ENCODE measurements around the gene CREB3L1. TPM values are rescaled to one million over a fixed set of nuclear protein-coding genes. Genes with fewer than 3 reads are reported as not detected.

The CREB3L1 gene
- total RNA-seq, 1 donor from 2014 or later: 0.43 TPM

GRCh38 chr11:46363031-46363407 is 85.6 kb downstream of the CREB3L1 start:
- no peak for TF ChIP-seq EZH2 (IDR thresholded peaks at IDR 0.05)
- TF ChIP-seq CTCF (IDR thresholded peaks at IDR 0.05): no peak
- TF ChIP-seq EZH2phosphoT487 (IDR thresholded peaks at IDR 0.05): no peak
- peaks cover 34% of the 10 kb centered on the region for H3K4me1 ChIP-seq
- H3K4me3 ChIP-seq: no peak overlapping the region
- peaks cover 45% of the 10 kb centered on the region for H3K79me2 ChIP-seq (ENCODE audit: low read depth)
- no peak for DNase-seq (ENCODE audit: low spot score)
- no peaks in the 10 kb centered on the region for H3K9me3 Mint-ChIP-seq
- no peak overlapping the region for H2AFZ ChIP-seq (replicated peaks)
- no peak overlapping the region for H3K27ac ChIP-seq
- H3K27ac Mint-ChIP-seq: peak overlapping the region; percentile 92
- no peak overlapping the region for H3K9ac ChIP-seq
- no peaks in the 10 kb centered on the region for H3K27me3 ChIP-seq
- no peak overlapping the region for H3K4me2 ChIP-seq
- H3F3A ChIP-seq (ENCODE audit: low read depth): peaks cover 4% of the 10 kb centered on the region
- no peaks in the 10 kb centered on the region for H3K36me3 Mint-ChIP-seq
- no peaks in the 10 kb centered on the region for H3K36me3 ChIP-seq
- H3K4me3 Mint-ChIP-seq: peak overlapping the region; percentile 73
- H3K27me3 Mint-ChIP-seq (ENCODE audit: insufficient read depth, low read depth): peaks cover 5% of the 10 kb centered on the region
- H4K20me1 ChIP-seq (ENCODE audit: low read depth): peaks cover 63% of the 10 kb centered on the region
- H3K4me1 Mint-ChIP-seq: peaks cover 38% of the 10 kb centered on the region
- H3K9me3 ChIP-seq (ENCODE audit: low read depth): no peaks in the 10 kb centered on the region

DNA sequence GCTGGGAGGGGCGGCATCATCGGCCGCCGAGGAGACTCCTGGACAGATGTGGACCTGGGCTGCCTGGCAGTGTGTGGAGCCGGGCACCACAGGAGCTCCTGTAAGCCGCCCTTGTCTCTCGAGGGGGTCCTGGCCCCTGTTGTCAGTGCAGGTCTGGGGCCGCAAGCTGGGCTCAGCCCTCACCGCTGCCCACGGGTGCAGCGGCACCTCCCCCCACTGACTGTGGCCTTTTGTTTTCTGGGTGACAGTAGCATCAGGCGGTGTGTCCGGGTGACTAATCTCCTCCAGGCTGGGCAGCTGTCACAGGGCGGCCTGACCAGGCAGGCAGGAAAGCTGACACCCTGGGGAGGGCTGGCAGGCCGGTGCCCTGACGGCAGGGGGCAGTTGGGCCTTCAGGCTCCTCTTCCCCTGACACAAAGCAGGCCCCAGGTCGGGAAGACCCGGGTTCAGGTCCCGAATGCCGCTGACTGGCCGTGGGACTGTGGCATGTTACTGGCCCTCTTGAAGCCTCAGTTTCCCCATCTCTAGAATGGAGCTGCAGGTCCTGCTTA is 86.1 kb downstream of the CREB3L1 start:
- no peak overlapping the region for H3K4me2 ChIP-seq
- peaks cover 34% of the 10 kb centered on the region for H3K4me1 ChIP-seq
- no peak overlapping the region for H3K9ac ChIP-seq
- H2AFZ ChIP-seq (replicated peaks): no peak overlapping the region
- Mint-ChIP-seq H3K4me3 (no peak overlapping the region), H3K4me1 (peaks cover 43% of the 10 kb centered on the region), H3K27me3 (ENCODE audit: insufficient read depth, low read depth) (peaks cover 7% of the 10 kb centered on the region), H3K36me3 (no peaks in the 10 kb centered on the region), H3K9me3 (no peaks in the 10 kb centered on the region), H3K27ac (peak overlapping the region; percentile 46)
- no peak for TF ChIP-seq CTCF (IDR thresholded peaks at IDR 0.05)
- TF ChIP-seq EZH2 (IDR thresholded peaks at IDR 0.05): no peak
- no peak for TF ChIP-seq EZH2phosphoT487 (IDR thresholded peaks at IDR 0.05)
- no peaks in the 10 kb centered on the region for H3K27me3 ChIP-seq
- DNase-seq (ENCODE audit: low spot score): no peak
- no peaks in the 10 kb centered on the region for H3K36me3 ChIP-seq
- peaks cover 4% of the 10 kb centered on the region for H3F3A ChIP-seq (ENCODE audit: low read depth)
- H4K20me1 ChIP-seq (ENCODE audit: low read depth): peaks cover 64% of the 10 kb centered on the region
- no peak overlapping the region for H3K27ac ChIP-seq
- peaks cover 40% of the 10 kb centered on the region for H3K79me2 ChIP-seq (ENCODE audit: low read depth)
- H3K4me3 ChIP-seq: no peak overlapping the region
- H3K9me3 ChIP-seq (ENCODE audit: low read depth): no peaks in the 10 kb centered on the region

- Histone ChIP-seq H3K4me3 (no peak overlapping the region), H3K4me1 (peaks cover 34% of the 10 kb centered on the region), H3F3A (ENCODE audit: low read depth) (peaks cover 4% of the 10 kb centered on the region), H3K36me3 (no peaks in the 10 kb centered on the region), H3K9me3 (ENCODE audit: low read depth) (no peaks in the 10 kb centered on the region), H3K79me2 (ENCODE audit: low read depth) (peaks cover 35% of the 10 kb centered on the region), H4K20me1 (ENCODE audit: low read depth) (peaks cover 68% of the 10 kb centered on the region), H3K4me2 (no peak overlapping the region), H3K27ac (no peak overlapping the region), H3K9ac (no peak overlapping the region), H3K27me3 (no peaks in the 10 kb centered on the region), H2AFZ (replicated peaks) (no peak overlapping the region)
- H3K4me3 Mint-ChIP-seq: no peak overlapping the region
- no peaks in the 10 kb centered on the region for H3K9me3 Mint-ChIP-seq
- H3K27me3 Mint-ChIP-seq (ENCODE audit: insufficient read depth, low read depth): peaks cover 10% of the 10 kb centered on the region
- no peak for DNase-seq (ENCODE audit: low spot score)
- TF ChIP-seq CTCF (IDR thresholded peaks at IDR 0.05) (no peak), EZH2 (IDR thresholded peaks at IDR 0.05) (no peak), EZH2phosphoT487 (IDR thresholded peaks at IDR 0.05) (no peak)
- peaks cover 44% of the 10 kb centered on the region for H3K4me1 Mint-ChIP-seq
- peak overlapping the region; percentile 46 for H3K27ac Mint-ChIP-seq
- H3K36me3 Mint-ChIP-seq: no peaks in the 10 kb centered on the region
These were observed 86.6 kb downstream of the CREB3L1 start for GRCh38 chr11:46364056-46364455.
